ENCODE results near the gene KRTAP5-4. TPM values are rescaled to one million over a fixed set of nuclear protein-coding genes. Genes with fewer than 3 reads are reported as not detected.

The KRTAP5-4 gene
- total and polyA plus RNA-seq, 2 donors (not counting 1 experiment from before 2014, with no cell fraction given): not detected

GRCh38 chr11:1653541-1654387, 31.8 kb upstream of the KRTAP5-4 start:
- Histone ChIP-seq H3K27ac (ENCODE audit: insufficient read depth, low read length) (no peak overlapping the region), H3K36me3 (ENCODE audit: control insufficient read depth, insufficient read depth, low read length) (no peaks in the 10 kb centered on the region), H3K79me2 (ENCODE audit: control insufficient read depth, insufficient read depth, low read length) (no peaks in the 10 kb centered on the region), H3K4me3 (replicated peaks in 1 of 4; ENCODE audit: control extremely low read depth in 1 of 4, insufficient read depth in 1 of 4, low read depth in 3 of 4, low read length in 4 of 4) (no peak overlapping the region), H3K4me2 (ENCODE audit: extremely low read depth, insufficient read depth, low read length) (no peak overlapping the region), H3K9me3 (ENCODE audit: control insufficient read depth, insufficient read depth, low read depth, low read length) (no peaks in the 10 kb centered on the region), H3K4me1 (ENCODE audit: control insufficient read depth, extremely low read depth, insufficient read depth, low read length) (no peaks in the 10 kb centered on the region), H4K20me1 (ENCODE audit: control insufficient read depth, extremely low read depth, insufficient read depth, low read length) (no peaks in the 10 kb centered on the region), H2AFZ (ENCODE audit: low read length) (no peak overlapping the region), H3K27me3 (ENCODE audit: control insufficient read depth, insufficient read depth, low read length) (peaks cover 4% of the 10 kb centered on the region), H3K9ac (ENCODE audit: insufficient read depth, low read length) (no peak overlapping the region)
- no peak for DNase-seq (ENCODE audit: low read depth in 2 of 2)
- no peak for TF ChIP-seq EZH2 (IDR thresholded peaks at IDR 0.05; ENCODE audit: low read length, missing control alignments)

- H3K9ac ChIP-seq (ENCODE audit: insufficient read depth, low read length): no peak overlapping the region
- H3K36me3 ChIP-seq (ENCODE audit: control insufficient read depth, insufficient read depth, low read length): no peaks in the 10 kb centered on the region
- H3K4me3 ChIP-seq (replicated peaks in 1 of 4; ENCODE audit: control extremely low read depth in 1 of 4, insufficient read depth in 1 of 4, low read depth in 3 of 4, low read length in 4 of 4): no peak overlapping the region
- peak; percentile 22 to 47 for DNase-seq (ENCODE audit: low read depth in 2 of 2)
- H3K27me3 ChIP-seq (ENCODE audit: control insufficient read depth, insufficient read depth, low read length): peaks cover 4% of the 10 kb centered on the region
- H3K27ac ChIP-seq (ENCODE audit: insufficient read depth, low read length): no peak overlapping the region
- TF ChIP-seq EZH2 (IDR thresholded peaks at IDR 0.05; ENCODE audit: low read length, missing control alignments) (no peak), CTCF (conservative IDR thresholded peaks at IDR 0.05 in 1 of 2, IDR thresholded peaks at IDR 0.05 in 1 of 2; ENCODE audit: low read depth in 1 of 2, low read length in 2 of 2) (peak; percentile 87 to 90)
- no peaks in the 10 kb centered on the region for H4K20me1 ChIP-seq (ENCODE audit: control insufficient read depth, extremely low read depth, insufficient read depth, low read length)
- H2AFZ ChIP-seq (ENCODE audit: low read length): no peak overlapping the region
- no peaks in the 10 kb centered on the region for H3K79me2 ChIP-seq (ENCODE audit: control insufficient read depth, insufficient read depth, low read length)
- no peak overlapping the region for H3K4me2 ChIP-seq (ENCODE audit: extremely low read depth, insufficient read depth, low read length)
- H3K9me3 ChIP-seq (ENCODE audit: control insufficient read depth, insufficient read depth, low read depth, low read length): no peaks in the 10 kb centered on the region
- no peaks in the 10 kb centered on the region for H3K4me1 ChIP-seq (ENCODE audit: control insufficient read depth, extremely low read depth, insufficient read depth, low read length)
Observed at GRCh38 chr11:1652771-1653540, 31.0 kb upstream of the KRTAP5-4 start.

- no peaks in the 10 kb centered on the region for H3K4me1 ChIP-seq (ENCODE audit: control insufficient read depth, extremely low read depth, insufficient read depth, low read length)
- H4K20me1 ChIP-seq (ENCODE audit: control insufficient read depth, extremely low read depth, insufficient read depth, low read length): no peaks in the 10 kb centered on the region
- no peak for TF ChIP-seq EZH2 (IDR thresholded peaks at IDR 0.05; ENCODE audit: low read length, missing control alignments)
- TF ChIP-seq CTCF (conservative IDR thresholded peaks at IDR 0.05 in 1 of 2, IDR thresholded peaks at IDR 0.05 in 1 of 2; ENCODE audit: low read depth in 1 of 2, low read length in 2 of 2): no peak
- no peak overlapping the region for H2AFZ ChIP-seq (ENCODE audit: low read length)
- no peaks in the 10 kb centered on the region for H3K79me2 ChIP-seq (ENCODE audit: control insufficient read depth, insufficient read depth, low read length)
- H3K36me3 ChIP-seq (ENCODE audit: control insufficient read depth, insufficient read depth, low read length): no peaks in the 10 kb centered on the region
- H3K27me3 ChIP-seq (ENCODE audit: control insufficient read depth, insufficient read depth, low read length): peaks cover 4% of the 10 kb centered on the region
- no peak for DNase-seq (ENCODE audit: low read depth in 2 of 2)
- H3K4me2 ChIP-seq (ENCODE audit: extremely low read depth, insufficient read depth, low read length): no peak overlapping the region
- no peak overlapping the region for H3K4me3 ChIP-seq (replicated peaks in 1 of 4; ENCODE audit: control extremely low read depth in 1 of 4, insufficient read depth in 1 of 4, low read depth in 3 of 4, low read length in 4 of 4)
- no peak overlapping the region for H3K9ac ChIP-seq (ENCODE audit: insufficient read depth, low read length)
- no peaks in the 10 kb centered on the region for H3K9me3 ChIP-seq (ENCODE audit: control insufficient read depth, insufficient read depth, low read depth, low read length)
- H3K27ac ChIP-seq (ENCODE audit: insufficient read depth, low read length): no peak overlapping the region
Observed at GRCh38 chr11:1652442-1652770, 30.5 kb upstream of the KRTAP5-4 start.
